NAMALWA (cell line): Measurements from ENCODE around the gene VARS2.
"Not testable (repeated sequence)": the region's sequence is repeated elsewhere in the genome, so short reads cannot be mapped to it uniquely, and the experiment has no call there.

Experiments
- DNase-seq: peaks from one replicate; pipeline ENCODE4 v3.0.0-alpha.2; 2015; ENCODE audit warnings: low spot score

VARS2 gene

GRCh38 chr6:30898750-30899360 is 15.2 kb upstream of the VARS2 start:
- no peak for DNase-seq

- no peak for DNase-seq
These were observed 13.1 kb upstream of the VARS2 start for GRCh38 chr6:30900863-30901417.

- DNase-seq, result no peak
These were observed 12.6 kb upstream of the VARS2 start for GRCh38 chr6:30901436-30901835.

- DNase-seq, result not testable (repeated sequence)
These were observed 11.8 kb upstream of the VARS2 start for GRCh38 chr6:30902196-30902595.

- no peak for DNase-seq
These were observed 11.3 kb upstream of the VARS2 start for GRCh38 chr6:30902709-30903108.

- DNase-seq, result no peak
These were observed 10.8 kb upstream of the VARS2 start for GRCh38 chr6:30903236-30903635.

- DNase-seq, result not testable (repeated sequence)
These were observed 6.7 kb upstream of the VARS2 start for GRCh38 chr6:30907290-30907757.

GRCh38 chr6:30907758-30908591 is 6.1 kb upstream of the VARS2 start, which contains the start of gene GTF2H4:
GTF2H4 (plus strand) TSS chr6:30908207.
- peak; percentile 99 for DNase-seq

- no peak for DNase-seq
These were observed 5.3 kb upstream of the VARS2 start for GRCh38 chr6:30908700-30909099.

GRCh38 chr6:30910473-30910872 is 3.6 kb upstream of the VARS2 start:
- DNase-seq, result not testable (repeated sequence)

- no peak for DNase-seq
These were observed 1.1 kb upstream of the VARS2 start for GRCh38 chr6:30912746-30913520.

- DNase-seq, result no peak
These were observed 340 bp upstream of the VARS2 start for GRCh38 chr6:30913721-30914075.

GRCh38 chr6:30914854-30915590 is 984 bp downstream of the VARS2 start:
- DNase-seq, result no peak

GRCh38 chr6:30915591-30915946 is 1.5 kb downstream of the VARS2 start:
- DNase-seq, result peak; percentile 64

- no peak for DNase-seq
These were observed 3.0 kb downstream of the VARS2 start for GRCh38 chr6:30917041-30917440.

GRCh38 chr6:30917487-30917886 is 3.4 kb downstream of the VARS2 start:
- no peak for DNase-seq

GRCh38 chr6:30918670-30919069 is 4.6 kb downstream of the VARS2 start:
- DNase-seq, result no peak

GRCh38 chr6:30922447-30922852 is 8.4 kb downstream of the VARS2 start:
- no peak for DNase-seq

- not testable (repeated sequence) for DNase-seq
These were observed 10.1 kb downstream of the VARS2 start for GRCh38 chr6:30924040-30924627.

- DNase-seq, result no peak
These were observed 12.6 kb downstream of the VARS2 start for GRCh38 chr6:30926644-30927043.

GRCh38 chr6:30927080-30927479 is 13.0 kb downstream of the VARS2 start:
- DNase-seq, result not testable (repeated sequence)
